ENCODE data around the gene PDZD4. TPM values are rescaled to one million over a fixed set of nuclear protein-coding genes. Genes with fewer than 3 reads are reported as not detected.

Gene PDZD4
- total RNA-seq, 1 experiment from 2014 or later = 120 TPM

- TF ChIP-seq, protein P1, sequence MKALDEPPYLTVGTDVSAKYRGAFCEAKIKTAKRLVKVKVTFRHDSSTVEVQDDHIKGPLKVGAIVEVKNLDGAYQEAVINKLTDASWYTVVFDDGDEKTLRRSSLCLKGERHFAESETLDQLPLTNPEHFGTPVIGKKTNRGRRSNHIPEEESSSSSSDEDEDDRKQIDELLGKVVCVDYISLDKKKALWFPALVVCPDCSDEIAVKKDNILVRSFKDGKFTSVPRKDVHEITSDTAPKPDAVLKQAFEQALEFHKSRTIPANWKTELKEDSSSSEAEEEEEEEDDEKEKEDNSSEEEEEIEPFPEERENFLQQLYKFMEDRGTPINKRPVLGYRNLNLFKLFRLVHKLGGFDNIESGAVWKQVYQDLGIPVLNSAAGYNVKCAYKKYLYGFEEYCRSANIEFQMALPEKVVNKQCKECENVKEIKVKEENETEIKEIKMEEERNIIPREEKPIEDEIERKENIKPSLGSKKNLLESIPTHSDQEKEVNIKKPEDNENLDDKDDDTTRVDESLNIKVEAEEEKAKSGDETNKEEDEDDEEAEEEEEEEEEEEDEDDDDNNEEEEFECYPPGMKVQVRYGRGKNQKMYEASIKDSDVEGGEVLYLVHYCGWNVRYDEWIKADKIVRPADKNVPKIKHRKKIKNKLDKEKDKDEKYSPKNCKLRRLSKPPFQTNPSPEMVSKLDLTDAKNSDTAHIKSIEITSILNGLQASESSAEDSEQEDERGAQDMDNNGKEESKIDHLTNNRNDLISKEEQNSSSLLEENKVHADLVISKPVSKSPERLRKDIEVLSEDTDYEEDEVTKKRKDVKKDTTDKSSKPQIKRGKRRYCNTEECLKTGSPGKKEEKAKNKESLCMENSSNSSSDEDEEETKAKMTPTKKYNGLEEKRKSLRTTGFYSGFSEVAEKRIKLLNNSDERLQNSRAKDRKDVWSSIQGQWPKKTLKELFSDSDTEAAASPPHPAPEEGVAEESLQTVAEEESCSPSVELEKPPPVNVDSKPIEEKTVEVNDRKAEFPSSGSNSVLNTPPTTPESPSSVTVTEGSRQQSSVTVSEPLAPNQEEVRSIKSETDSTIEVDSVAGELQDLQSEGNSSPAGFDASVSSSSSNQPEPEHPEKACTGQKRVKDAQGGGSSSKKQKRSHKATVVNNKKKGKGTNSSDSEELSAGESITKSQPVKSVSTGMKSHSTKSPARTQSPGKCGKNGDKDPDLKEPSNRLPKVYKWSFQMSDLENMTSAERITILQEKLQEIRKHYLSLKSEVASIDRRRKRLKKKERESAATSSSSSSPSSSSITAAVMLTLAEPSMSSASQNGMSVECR (CRISPR knock-in tag; IDR thresholded peaks at IDR 0.05; ENCODE audit: borderline replicate concordance) = no peak
- TF ChIP-seq KAT7 (CRISPR knock-in tag; IDR thresholded peaks at IDR 0.05; ENCODE audit: borderline replicate concordance) (no peak), ZMAT4 (CRISPR knock-in tag; IDR thresholded peaks at IDR 0.05) (no peak), CREB1 (CRISPR knock-in tag; IDR thresholded peaks at IDR 0.05) (no peak), SOX15 (CRISPR knock-in tag; IDR thresholded peaks at IDR 0.05) (no peak), JAZF1 (CRISPR knock-in tag; IDR thresholded peaks at IDR 0.05) (no peak), ETV6 (CRISPR knock-in tag; IDR thresholded peaks at IDR 0.05) (no peak), IRF2 (CRISPR knock-in tag; IDR thresholded peaks at IDR 0.05; ENCODE audit: borderline replicate concordance, low read depth) (no peak), RORB (CRISPR knock-in tag; IDR thresholded peaks at IDR 0.05) (no peak), E2F1 (CRISPR knock-in tag; IDR thresholded peaks at IDR 0.05) (no peak), OVOL2 (CRISPR knock-in tag; IDR thresholded peaks at IDR 0.05; ENCODE audit: borderline replicate concordance) (no peak)
These were observed 35.3 kb upstream of the PDZD4 start (continued) for GRCh38 chrX:153865685-153866084.

DNA sequence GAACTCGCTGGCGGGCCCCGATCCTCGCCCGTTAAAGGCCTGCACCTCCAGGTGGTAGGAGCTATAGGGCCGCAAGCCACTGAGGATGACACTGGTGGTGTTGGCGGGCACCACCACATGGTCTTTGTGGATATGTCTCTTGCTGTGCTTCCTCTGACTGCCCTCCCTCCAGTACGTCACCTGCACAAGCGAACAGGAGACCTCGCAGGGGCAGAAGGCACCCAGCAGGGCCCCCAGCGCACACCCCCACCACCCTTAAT lies 34.9 kb upstream of the PDZD4 start:
- H3K27ac Mint-ChIP-seq = no peak overlapping the region
- H3K27me3 Mint-ChIP-seq (ENCODE audit: low read depth) = no peaks in the 10 kb centered on the region; the same call in 1 of the 2 replicates
- peaks cover 7% of the 10 kb centered on the region for H3K36me3 Mint-ChIP-seq
- peaks cover 16% of the 10 kb centered on the region for H3K4me1 Mint-ChIP-seq
- CTCF ChIA-PET = no interaction called here
- DNase-seq (ENCODE audit: low spot score) (no peak), ATAC-seq (no peak)
- H3K9me3 Mint-ChIP-seq = no peaks in the 10 kb centered on the region
- TF ChIP-seq CREM (CRISPR knock-in tag; IDR thresholded peaks at IDR 0.05) (no peak), EMX1 (CRISPR knock-in tag; IDR thresholded peaks at IDR 0.05) (no peak), HMGXB4 (CRISPR knock-in tag; IDR thresholded peaks at IDR 0.05) (no peak), ZNF423 (CRISPR knock-in tag; IDR thresholded peaks at IDR 0.05) (no peak), ATF2 (CRISPR knock-in tag; IDR thresholded peaks at IDR 0.05; ENCODE audit: borderline replicate concordance, low read depth) (no peak), RELA (CRISPR knock-in tag; IDR thresholded peaks at IDR 0.05; ENCODE audit: borderline replicate concordance) (no peak), CTCF (IDR thresholded peaks at IDR 0.05) (no peak), FOXP4 (CRISPR knock-in tag; IDR thresholded peaks at IDR 0.05) (no peak)
- TF ChIP-seq, protein P2, sequence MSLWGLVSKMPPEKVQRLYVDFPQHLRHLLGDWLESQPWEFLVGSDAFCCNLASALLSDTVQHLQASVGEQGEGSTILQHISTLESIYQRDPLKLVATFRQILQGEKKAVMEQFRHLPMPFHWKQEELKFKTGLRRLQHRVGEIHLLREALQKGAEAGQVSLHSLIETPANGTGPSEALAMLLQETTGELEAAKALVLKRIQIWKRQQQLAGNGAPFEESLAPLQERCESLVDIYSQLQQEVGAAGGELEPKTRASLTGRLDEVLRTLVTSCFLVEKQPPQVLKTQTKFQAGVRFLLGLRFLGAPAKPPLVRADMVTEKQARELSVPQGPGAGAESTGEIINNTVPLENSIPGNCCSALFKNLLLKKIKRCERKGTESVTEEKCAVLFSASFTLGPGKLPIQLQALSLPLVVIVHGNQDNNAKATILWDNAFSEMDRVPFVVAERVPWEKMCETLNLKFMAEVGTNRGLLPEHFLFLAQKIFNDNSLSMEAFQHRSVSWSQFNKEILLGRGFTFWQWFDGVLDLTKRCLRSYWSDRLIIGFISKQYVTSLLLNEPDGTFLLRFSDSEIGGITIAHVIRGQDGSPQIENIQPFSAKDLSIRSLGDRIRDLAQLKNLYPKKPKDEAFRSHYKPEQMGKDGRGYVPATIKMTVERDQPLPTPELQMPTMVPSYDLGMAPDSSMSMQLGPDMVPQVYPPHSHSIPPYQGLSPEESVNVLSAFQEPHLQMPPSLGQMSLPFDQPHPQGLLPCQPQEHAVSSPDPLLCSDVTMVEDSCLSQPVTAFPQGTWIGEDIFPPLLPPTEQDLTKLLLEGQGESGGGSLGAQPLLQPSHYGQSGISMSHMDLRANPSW (CRISPR knock-in tag; conservative IDR thresholded peaks at IDR 0.05; ENCODE audit: low read depth) = no peak
- TF ChIP-seq, protein P3, sequence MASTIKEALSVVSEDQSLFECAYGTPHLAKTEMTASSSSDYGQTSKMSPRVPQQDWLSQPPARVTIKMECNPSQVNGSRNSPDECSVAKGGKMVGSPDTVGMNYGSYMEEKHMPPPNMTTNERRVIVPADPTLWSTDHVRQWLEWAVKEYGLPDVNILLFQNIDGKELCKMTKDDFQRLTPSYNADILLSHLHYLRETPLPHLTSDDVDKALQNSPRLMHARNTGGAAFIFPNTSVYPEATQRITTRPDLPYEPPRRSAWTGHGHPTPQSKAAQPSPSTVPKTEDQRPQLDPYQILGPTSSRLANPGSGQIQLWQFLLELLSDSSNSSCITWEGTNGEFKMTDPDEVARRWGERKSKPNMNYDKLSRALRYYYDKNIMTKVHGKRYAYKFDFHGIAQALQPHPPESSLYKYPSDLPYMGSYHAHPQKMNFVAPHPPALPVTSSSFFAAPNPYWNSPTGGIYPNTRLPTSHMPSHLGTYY (CRISPR knock-in tag; IDR thresholded peaks at IDR 0.05) = no peak
- no peak overlapping the region for H3K4me3 Mint-ChIP-seq
- POLR2A ChIA-PET = no interaction called here

Data from WTC11 (cell line).